HEK293T (cell line): ENCODE measurements around the gene DLK2.

Experiments used
- CTCF ChIA-PET: fragments of 350-600 bp; formaldehyde crosslinking; extraction: SDS; loops from one replicate; lab custom pipeline; 2021; ENCODE audit warnings: antibody characterized with exemption, inconsistent platforms; lab: Yijun Ruan, JAX
- POLR2A ChIA-PET: fragments of 350-600 bp; formaldehyde crosslinking; extraction: SDS; loops from one replicate; lab custom pipeline; 2020; ENCODE audit warnings: antibody characterized with exemption, inconsistent platforms; lab: Yijun Ruan, JAX
- DNase-seq: peaks from one replicate; pipeline ENCODE4 v3.0.0; 2012; ENCODE audit warnings: mixed read lengths; ENCODE audit errors: extremely low spot score
- ARNT ChIP-seq: fragments of 450-650 bp; IDR thresholded peaks from 2 replicates; pipeline ENCODE4 v1.6.1; 2017; ENCODE audit warnings: mild to moderate bottlenecking
- BHLHE40 ChIP-seq: fragments of 450-650 bp; IDR thresholded peaks from 2 replicates; pipeline ENCODE4 v1.6.1; 2016; ENCODE audit warnings: mild to moderate bottlenecking, moderate library complexity, borderline replicate concordance
- CTBP1 ChIP-seq: fragments of 450-650 bp; IDR thresholded peaks from 2 replicates; pipeline ENCODE4 v1.6.1; 2016; ENCODE audit warnings: borderline replicate concordance
- ELF4 ChIP-seq: fragments of 450-650 bp; IDR thresholded peaks from 2 replicates; pipeline ENCODE4 v1.6.1; 2017; ENCODE audit warnings: antibody characterized with exemption
- FOXA1 ChIP-seq: fragments of 450-650 bp; IDR thresholded peaks from 2 replicates; pipeline ENCODE4 v1.6.1; 2016; ENCODE audit warnings: mild to moderate bottlenecking
- FOXK2 ChIP-seq: fragments of 450-650 bp; IDR thresholded peaks from 2 replicates; pipeline ENCODE4 v1.6.1; 2016; ENCODE audit warnings: mild to moderate bottlenecking
- FOXM1 ChIP-seq: fragments of 450-650 bp; IDR thresholded peaks from 2 replicates; pipeline ENCODE4 v1.6.1; 2017; ENCODE audit warnings: mild to moderate bottlenecking, borderline replicate concordance
- HDGF ChIP-seq: fragments of 450-650 bp; IDR thresholded peaks from 2 replicates; pipeline ENCODE4 v1.6.1; 2017; ENCODE audit warnings: antibody characterized with exemption, borderline replicate concordance
- L3MBTL2 ChIP-seq: fragments of 450-650 bp; conservative IDR thresholded peaks from 2 replicates; pipeline ENCODE4 v1.6.1; 2016; ENCODE audit warnings: mild to moderate bottlenecking
- LEF1 ChIP-seq: fragments of 450-650 bp; IDR thresholded peaks from 2 replicates; pipeline ENCODE4 v1.6.1; 2017; ENCODE audit warnings: mild to moderate bottlenecking, borderline replicate concordance
- NFRKB ChIP-seq: fragments of 450-650 bp; IDR thresholded peaks from 2 replicates; pipeline ENCODE4 v1.6.1; 2016; ENCODE audit warnings: mild to moderate bottlenecking, moderate library complexity
- PKNOX1 ChIP-seq: fragments of 450-650 bp; IDR thresholded peaks from 2 replicates; pipeline ENCODE4 v1.6.1; 2016
- SP1 ChIP-seq: fragments of 450-650 bp; IDR thresholded peaks from 2 replicates; pipeline ENCODE4 v1.6.1; 2017
- SUZ12 ChIP-seq: fragments of 450-650 bp; IDR thresholded peaks from 2 replicates; pipeline ENCODE4 v1.6.1; 2016; ENCODE audit warnings: mild to moderate bottlenecking
- TARDBP ChIP-seq: fragments of 450-650 bp; IDR thresholded peaks from 2 replicates; pipeline ENCODE4 v1.6.1; 2016
- ZNF384 ChIP-seq: fragments of 450-650 bp; IDR thresholded peaks from 2 replicates; pipeline ENCODE4 v1.6.1; 2016

DLK2 gene

GRCh38 chr6:43434001-43434840 is 21.1 kb downstream of the DLK2 start:
- POLR2A ChIA-PET: interaction anchor here (0.9 to 1.7 kb wide), 2 partner anchors 9 to 64 kb away, joined by 3 to 5 read pairs; partner anchors contain the start of gene ZNF318
- CTCF ChIA-PET: no interaction called here
- TF ChIP-seq LEF1: no peak
- no peak for TF ChIP-seq PKNOX1
- no peak for TF ChIP-seq TARDBP
- TF ChIP-seq HDGF: no peak
- TF ChIP-seq ELF4: no peak
- no peak for TF ChIP-seq SP1
- no peak for TF ChIP-seq FOXA1
- no peak for TF ChIP-seq CTBP1
- no peak for TF ChIP-seq NFRKB
- no peak for TF ChIP-seq FOXM1
- TF ChIP-seq FOXK2: no peak
- no peak for TF ChIP-seq L3MBTL2
- TF ChIP-seq SUZ12: no peak
- no peak for TF ChIP-seq ZNF384
- no peak for TF ChIP-seq ARNT
- TF ChIP-seq BHLHE40: no peak
- no peak for DNase-seq

GRCh38 chr6:43433148-43433547 is 22.2 kb downstream of the DLK2 start:
- CTCF ChIA-PET: no interaction called here
- POLR2A ChIA-PET: interaction anchor here (1.4 to 1.7 kb wide), 2 partner anchors 10 to 84 kb away, joined by 3 to 5 read pairs; partner anchors contain the start of genes POLR1C and YIPF3
- no peak for TF ChIP-seq FOXA1
- no peak for TF ChIP-seq LEF1
- TF ChIP-seq L3MBTL2: no peak
- TF ChIP-seq FOXK2: no peak
- TF ChIP-seq ELF4: no peak
- TF ChIP-seq ZNF384: no peak
- TF ChIP-seq TARDBP: no peak
- TF ChIP-seq SUZ12: no peak
- TF ChIP-seq ARNT: no peak
- no peak for TF ChIP-seq PKNOX1
- TF ChIP-seq HDGF: no peak
- TF ChIP-seq SP1: no peak
- TF ChIP-seq NFRKB: no peak
- TF ChIP-seq FOXM1: no peak
- no peak for DNase-seq

GRCh38 chr6:43432009-43432945 is 23.1 kb downstream of the DLK2 start:
- ChIA-PET POLR2A (interaction anchor here (1.4 kb wide), 1 partner anchor 85 kb away, joined by 3 read pairs; the partner anchor contains the start of genes POLR1C and YIPF3), CTCF (no interaction called here)
- no peak for DNase-seq
- no peak for TF ChIP-seq SP1
- TF ChIP-seq FOXM1: no peak
- no peak for TF ChIP-seq ZNF384
- TF ChIP-seq CTBP1: no peak
- TF ChIP-seq TARDBP: no peak
- TF ChIP-seq FOXK2: no peak
- no peak for TF ChIP-seq L3MBTL2
- no peak for TF ChIP-seq BHLHE40
- no peak for TF ChIP-seq LEF1
- TF ChIP-seq PKNOX1: no peak
- no peak for TF ChIP-seq FOXA1
- no peak for TF ChIP-seq NFRKB

GRCh38 chr6:43428874-43429273 is 26.5 kb downstream of the DLK2 start:
- ChIA-PET CTCF (no interaction called here), POLR2A (interaction anchor here (0.6 to 1.1 kb wide), 2 partner anchors 13 to 61 kb away, joined by 3 to 4 read pairs; no protein-coding TSS in a partner anchor)
- TF ChIP-seq FOXA1 (no peak), ARNT (no peak), SUZ12 (no peak), FOXK2 (no peak), L3MBTL2 (no peak), SP1 (no peak), CTBP1 (no peak), TARDBP (no peak), ELF4 (no peak)
- DNase-seq: no peak

GRCh38 chr6:43428112-43428570 is 27.2 kb downstream of the DLK2 start:
- POLR2A ChIA-PET: interaction anchor here (1.1 to 1.5 kb wide), 5 partner anchors 13 to 254 kb away, joined by 3 to 8 read pairs (median 4); partner anchors contain the start of gene ZNF318
- TF ChIP-seq ELF4: no peak
- DNase-seq: no peak
- CTCF ChIA-PET: interaction anchor here (0.7 kb wide), 1 partner anchor 331 kb away, joined by 3 read pairs; no protein-coding TSS in a partner anchor
